NB4 (cell line): ENCODE measurements around the gene AHRR.

Experiments
- DNase-seq: peaks from one replicate; pipeline ENCODE4 v3.0.0; 2010; ENCODE audit warnings: low read depth
- H3K4me3 ChIP-seq: one replicate; pipeline ENCODE4 v1.5.1; 2011; ENCODE audit warnings: mild to moderate bottlenecking, low read depth, low read length, moderate library complexity
- MYC ChIP-seq: IDR thresholded peaks from 2 replicates; pipeline ENCODE4 v1.6.1; 2011; ENCODE audit warnings: low read depth, low read length
- POLR2A ChIP-seq: IDR thresholded peaks from 2 replicates; pipeline ENCODE4 v1.6.1; 2011; ENCODE audit warnings: mild to moderate bottlenecking; ENCODE audit not compliant: insufficient read length; ENCODE audit errors: extremely low read depth
- TF ChIP-seq, protein P1 (sequence below): IDR thresholded peaks from 2 replicates; pipeline ENCODE4 v1.6.1; 2011; ENCODE audit warnings: low read depth, low read length
- TF ChIP-seq, protein P2 (sequence below): IDR thresholded peaks from one replicate; pipeline ENCODE4 v1.5.1; 2012; ENCODE audit warnings: low read depth, low read length

Gene AHRR

DNA sequence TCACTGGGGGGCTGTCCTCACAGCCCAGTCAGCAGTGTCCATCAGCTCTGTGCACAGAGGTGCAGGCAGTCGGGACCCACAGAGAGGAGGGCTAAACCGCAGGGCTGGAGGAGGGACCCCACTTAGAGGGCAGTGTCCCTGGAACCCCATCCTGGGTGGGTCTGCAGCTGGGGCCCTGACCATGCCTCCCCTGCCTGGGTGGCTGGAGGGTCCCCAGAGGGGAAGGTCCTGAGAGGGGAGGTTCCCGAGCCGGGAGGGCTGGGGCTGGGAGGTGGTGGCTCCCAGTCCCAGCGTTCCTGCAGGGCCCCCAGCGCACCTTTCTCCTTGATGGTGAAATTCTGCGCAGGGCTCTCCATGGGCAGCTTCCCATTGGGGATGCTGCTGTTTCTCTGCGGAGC, 154.2 kb downstream of the AHRR start:
- DNase-seq, result no peak
- TF ChIP-seq, protein P1, sequence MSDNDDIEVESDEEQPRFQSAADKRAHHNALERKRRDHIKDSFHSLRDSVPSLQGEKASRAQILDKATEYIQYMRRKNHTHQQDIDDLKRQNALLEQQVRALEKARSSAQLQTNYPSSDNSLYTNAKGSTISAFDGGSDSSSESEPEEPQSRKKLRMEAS, result no peak
- TF ChIP-seq, protein P2, sequence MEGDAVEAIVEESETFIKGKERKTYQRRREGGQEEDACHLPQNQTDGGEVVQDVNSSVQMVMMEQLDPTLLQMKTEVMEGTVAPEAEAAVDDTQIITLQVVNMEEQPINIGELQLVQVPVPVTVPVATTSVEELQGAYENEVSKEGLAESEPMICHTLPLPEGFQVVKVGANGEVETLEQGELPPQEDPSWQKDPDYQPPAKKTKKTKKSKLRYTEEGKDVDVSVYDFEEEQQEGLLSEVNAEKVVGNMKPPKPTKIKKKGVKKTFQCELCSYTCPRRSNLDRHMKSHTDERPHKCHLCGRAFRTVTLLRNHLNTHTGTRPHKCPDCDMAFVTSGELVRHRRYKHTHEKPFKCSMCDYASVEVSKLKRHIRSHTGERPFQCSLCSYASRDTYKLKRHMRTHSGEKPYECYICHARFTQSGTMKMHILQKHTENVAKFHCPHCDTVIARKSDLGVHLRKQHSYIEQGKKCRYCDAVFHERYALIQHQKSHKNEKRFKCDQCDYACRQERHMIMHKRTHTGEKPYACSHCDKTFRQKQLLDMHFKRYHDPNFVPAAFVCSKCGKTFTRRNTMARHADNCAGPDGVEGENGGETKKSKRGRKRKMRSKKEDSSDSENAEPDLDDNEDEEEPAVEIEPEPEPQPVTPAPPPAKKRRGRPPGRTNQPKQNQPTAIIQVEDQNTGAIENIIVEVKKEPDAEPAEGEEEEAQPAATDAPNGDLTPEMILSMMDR, result no peak
- TF ChIP-seq POLR2A (no peak), MYC (no peak)
- H3K4me3 ChIP-seq, result no peak overlapping the region

DNA sequence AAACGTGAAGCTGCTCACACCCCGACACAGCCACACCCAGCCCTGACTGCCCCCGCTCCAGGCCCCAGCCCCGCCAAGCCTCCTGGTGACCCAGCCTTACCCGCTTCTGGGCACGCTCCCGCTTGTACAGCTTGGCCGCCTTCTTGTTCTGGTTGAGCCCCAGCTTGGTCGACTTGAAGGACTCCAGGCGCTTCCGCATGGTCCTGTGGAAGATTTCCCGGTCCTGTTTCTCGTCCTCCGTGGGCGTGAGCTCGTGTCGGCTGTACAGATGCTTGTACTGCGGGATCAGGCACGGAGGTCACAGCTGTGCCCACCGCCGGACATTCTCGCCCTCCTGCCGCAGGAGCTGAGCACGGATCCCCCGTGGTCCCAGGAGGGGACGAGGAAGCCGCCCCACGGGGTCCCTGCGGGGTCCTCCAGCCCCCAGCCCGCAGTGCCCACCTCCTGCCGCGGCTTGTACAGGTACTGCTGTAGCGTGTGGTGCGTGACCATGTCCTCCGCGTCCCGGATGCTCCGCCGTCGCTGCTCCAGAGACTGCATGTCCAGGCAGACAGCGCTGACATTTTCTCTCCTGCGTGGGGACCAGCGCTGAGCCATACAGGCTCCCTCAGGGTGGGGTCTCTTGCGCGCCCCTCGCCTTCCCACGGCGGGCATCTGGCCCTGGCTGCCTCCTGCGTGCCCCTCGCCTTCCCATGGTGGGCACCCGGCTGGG, 154.7 kb downstream of the AHRR start:
- DNase-seq, result no peak
- H3K4me3 ChIP-seq, result no peak overlapping the region
- no peak for TF ChIP-seq MYC
- no peak for TF ChIP-seq POLR2A
- TF ChIP-seq, protein P1, result no peak
- TF ChIP-seq, protein P2, result no peak

DNA sequence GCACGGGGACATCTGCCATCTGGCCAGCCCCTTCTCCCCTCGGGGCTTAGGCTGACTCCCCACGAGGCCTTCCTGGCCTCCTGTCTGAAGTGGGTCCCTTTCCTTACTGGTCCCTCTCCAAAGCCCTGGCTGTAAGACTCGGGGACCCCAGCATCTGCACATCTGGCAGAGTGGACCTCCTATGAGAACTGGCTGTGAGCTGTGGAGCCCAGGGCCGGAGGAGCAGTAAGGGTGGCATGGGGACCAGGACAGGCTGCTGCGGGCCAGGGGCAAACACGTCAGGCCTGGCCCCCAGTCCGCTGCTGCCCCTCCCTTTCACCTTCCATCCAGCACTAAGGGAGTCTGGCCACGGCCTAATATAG, 155.3 kb downstream of the AHRR start:
- DNase-seq, result no peak

DNA sequence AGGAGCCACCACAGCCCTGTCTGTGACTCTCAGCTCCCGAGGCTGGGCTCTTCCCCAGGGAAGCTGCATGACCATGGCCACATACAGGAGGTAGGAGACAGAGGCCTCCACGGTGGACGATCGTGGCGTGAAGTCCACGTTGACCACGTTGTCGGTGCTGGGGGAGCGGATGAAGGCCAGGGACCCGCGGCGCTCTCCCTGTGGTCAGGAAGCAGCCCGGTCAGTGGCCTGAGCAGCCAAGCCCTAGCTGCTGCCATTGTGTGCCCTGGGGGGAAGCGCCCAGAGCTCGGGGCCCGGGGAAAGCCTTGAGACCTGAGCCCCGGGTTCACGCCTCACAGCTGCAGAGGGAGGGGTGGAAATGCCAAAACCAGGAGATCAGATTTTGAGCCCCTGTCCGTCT, 155.7 kb downstream of the AHRR start:
- TF ChIP-seq, protein P1, result no peak
- TF ChIP-seq MYC (no peak), POLR2A (no peak)
- TF ChIP-seq, protein P2, result no peak
- no peak overlapping the region for H3K4me3 ChIP-seq
- no peak for DNase-seq

More for the DNA sequence above, 155.3 kb downstream of the AHRR start:
- H3K4me3 ChIP-seq, result no peak overlapping the region
- no peak for TF ChIP-seq MYC
- TF ChIP-seq, protein P1, result no peak
- TF ChIP-seq POLR2A, result no peak
- TF ChIP-seq, protein P2, result no peak

DNA sequence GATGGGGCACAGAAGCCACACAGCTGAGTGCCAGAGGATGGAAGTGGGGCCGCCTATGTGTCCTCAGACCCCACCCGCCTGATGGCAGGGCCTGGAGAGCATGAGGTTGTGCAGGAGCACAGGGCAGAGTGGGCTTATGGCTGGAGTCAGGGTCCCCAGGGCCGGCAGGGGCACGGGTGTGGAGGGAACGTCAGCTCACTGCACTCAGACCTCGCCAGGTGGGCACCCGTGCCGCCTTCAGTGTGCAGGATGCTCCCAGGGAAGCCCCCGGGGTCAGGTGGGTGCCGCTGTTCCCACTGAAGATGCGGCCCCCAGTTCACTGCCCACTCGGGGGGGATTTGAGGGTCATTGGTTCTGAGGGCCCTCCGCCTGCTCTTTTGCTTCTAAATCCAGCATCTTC, 156.4 kb downstream of the AHRR start:
- TF ChIP-seq, protein P1, result no peak
- TF ChIP-seq POLR2A (no peak), MYC (no peak)
- TF ChIP-seq, protein P2, result no peak
- H3K4me3 ChIP-seq, result no peak overlapping the region
- DNase-seq, result no peak
